A549 treated with RU486 at 1 μM for 4 hours (cell line): ENCODE measurements around the gene C2orf92. TPM values are rescaled to one million over a fixed set of nuclear protein-coding genes. Genes with fewer than 3 reads are reported as not detected.

Experiments used
- total RNA-seq: library from RNA; stranded (reverse); fragments of 200-300 nt; extraction: Qiagen RNA extraction; gene quantifications from 5 replicates; pipeline ENCODE4 v1.2.3, GENCODE V29; 2022; ENCODE audit warnings: low read depth

C2orf92 gene
- 0.37 to 1.1 TPM (median 0.47 TPM) in 5 replicates for total RNA-seq

GRCh38 chr2:97669448-97669847 is at the start of gene C2orf92:
C2orf92 (plus strand) TSS chr2:97669713; CDS start chr2:97669789, 76 bp downstream.

DNA sequence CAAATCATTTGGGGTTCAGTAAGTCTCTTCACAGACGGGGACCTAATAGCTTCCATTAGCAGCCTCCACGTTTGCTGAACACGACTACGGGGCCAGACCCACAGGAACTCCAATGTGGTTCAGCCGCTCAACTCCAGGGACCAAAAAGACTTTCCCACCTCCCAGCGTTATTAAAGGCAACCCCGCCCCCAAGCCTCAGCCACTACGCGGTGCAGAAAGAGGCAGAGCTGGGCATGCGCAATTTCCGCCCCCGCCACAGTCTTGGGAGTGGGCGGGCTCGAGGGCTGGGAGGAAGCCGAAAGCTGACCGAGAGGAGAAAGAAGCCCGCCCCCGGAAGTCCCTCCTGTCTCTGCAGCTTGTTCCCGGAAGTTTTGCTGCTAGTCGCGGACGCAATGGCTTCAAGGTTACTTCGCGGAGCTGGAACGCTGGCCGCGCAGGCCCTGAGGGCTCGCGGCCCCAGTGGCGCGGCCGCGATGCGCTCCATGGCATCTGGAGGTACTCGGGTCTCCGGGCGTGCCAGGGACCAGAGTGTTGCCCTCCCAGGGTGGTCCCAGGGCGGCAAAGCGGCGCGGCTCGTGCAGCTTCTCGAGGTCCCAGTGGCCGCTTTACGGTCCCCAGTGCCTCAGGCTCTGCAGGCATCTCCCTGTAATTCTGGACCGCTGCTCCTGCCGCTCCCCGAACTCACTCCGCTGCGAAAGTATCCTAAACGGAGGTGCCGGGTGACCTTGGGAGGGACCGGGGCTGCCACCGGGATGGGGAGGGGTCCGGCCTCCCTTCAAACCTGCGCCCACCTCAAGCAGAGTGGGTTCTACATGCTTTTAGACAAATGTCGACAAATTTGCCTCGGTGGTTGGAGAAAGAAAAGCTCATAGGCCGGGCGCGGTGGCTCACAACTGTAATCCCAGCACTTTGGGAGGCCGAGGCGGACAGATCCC is 23.6 kb upstream of the C2orf92 start, which contains the start of gene COX5B:
COX5B (plus strand) TSS at position 368 of the 935 bp plus-strand sequence; CDS start at position 393, 25 bp downstream.

DNA sequence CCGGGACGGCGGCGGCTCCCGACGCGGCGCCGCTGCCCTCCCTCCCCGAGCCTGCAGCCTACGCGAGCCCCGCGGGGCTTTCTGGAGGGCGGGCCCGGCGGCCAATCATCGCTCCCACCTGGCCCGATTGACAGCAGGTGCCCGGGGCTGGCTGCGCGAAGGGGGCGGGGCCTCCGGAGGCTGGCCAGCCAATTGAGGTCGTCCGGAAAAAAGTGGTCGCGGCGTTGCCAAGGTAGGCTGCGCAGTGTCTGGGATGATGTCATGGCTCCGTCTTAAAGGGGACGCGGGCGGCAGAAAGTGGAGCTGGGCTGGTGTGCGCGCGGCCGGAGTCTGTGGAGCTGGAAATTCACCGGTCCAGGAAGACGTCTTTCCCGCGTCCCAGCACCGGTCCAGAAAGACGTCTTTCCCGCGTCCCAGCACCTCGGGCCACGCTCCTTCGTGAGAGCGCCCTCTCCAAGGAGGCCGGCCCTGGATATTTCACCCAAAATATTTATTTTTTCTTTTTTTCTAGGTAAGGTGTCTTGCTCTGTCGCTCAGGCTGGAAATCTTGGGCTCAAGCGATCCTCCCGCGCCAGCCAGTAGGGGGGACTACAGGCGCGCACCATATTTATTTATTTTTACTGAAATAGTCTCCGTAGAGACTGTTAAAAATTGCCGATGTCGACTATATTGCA is 5.4 kb upstream of the C2orf92 start, which contains the start of gene ACTR1B:
ACTR1B (minus strand) TSS at position 83 of the 674 bp plus-strand sequence. CDS start 154 bp downstream, outside the sequence.

DNA sequence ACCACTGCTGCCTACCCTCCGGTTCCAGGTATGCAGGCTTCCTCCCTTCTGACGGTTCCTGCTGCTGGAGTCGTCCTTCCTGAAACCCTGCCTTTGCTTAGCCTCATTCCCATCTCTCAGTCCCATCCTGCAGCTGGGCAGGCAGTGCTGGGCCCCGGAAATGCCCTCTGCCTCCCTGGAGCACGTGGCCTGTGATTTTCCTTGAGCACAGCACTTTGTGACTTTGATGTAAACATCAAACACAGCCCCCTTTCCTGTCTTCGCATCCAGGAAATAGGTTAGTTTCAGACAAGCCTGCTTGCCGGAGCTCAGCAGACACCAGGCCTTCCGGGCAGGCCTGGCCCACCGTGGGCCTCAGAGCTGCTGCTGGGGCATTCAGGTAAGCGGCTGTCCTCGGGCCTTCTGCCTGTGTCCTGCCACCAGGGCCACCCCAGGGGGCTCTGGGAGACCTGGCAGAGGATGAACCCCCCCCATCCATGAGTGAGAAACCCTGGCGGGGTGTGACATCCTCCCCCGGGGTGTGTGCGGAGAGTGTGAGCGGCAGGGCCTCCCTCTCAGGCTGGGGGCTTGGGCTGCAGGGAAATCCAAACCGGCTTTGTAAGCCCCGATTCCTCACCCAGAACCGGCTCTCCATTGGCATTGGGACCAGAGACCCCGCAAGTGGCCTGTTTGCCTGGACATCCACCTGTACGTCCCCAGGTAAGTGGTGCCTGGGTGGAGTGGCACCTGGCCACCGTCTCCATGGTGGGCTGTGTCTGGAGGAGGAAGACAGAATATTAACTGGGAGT is 44.0 kb downstream of the C2orf92 start, which contains the start of gene ZAP70:
ZAP70 (plus strand) TSS at position 281 of the 788 bp plus-strand sequence. CDS start 10,461 bp downstream, outside the sequence.

Other genes starting within 250 kb of the C2orf92 start
- 3.8 to 6.0 TPM (median 4.8 TPM) in 5 replicates for gene ANKRD36B, start 79.8 kb upstream of the C2orf92 start, total RNA-seq
- 266 to 335 TPM (median 314 TPM) in 5 replicates for gene COX5B, start 23.7 kb upstream of the C2orf92 start, total RNA-seq
- gene ACTR1B, start 5.7 kb upstream of the C2orf92 start, total RNA-seq, result 29.9 to 44.8 TPM (median 41.3 TPM) in 5 replicates
- gene ZAP70, start 43.9 kb downstream of the C2orf92 start, total RNA-seq, result not detected in 5 replicates